ENCODE results near the gene CDC42EP4. TPM values are rescaled to one million over a fixed set of nuclear protein-coding genes. Genes with fewer than 3 reads are reported as not detected.

The CDC42EP4 gene
- total and polyA plus RNA-seq, 5 experiments from 2014 or later, result 0.21 to 0.96 (median 0.50) TPM; not detected in 2

GRCh38 chr17:73300392-73300791, 11.4 kb downstream of the CDC42EP4 start:
- Mint-ChIP-seq H3K4me3 (no peak overlapping the region), H3K27me3 (peaks cover 5 to 18% (median 10%) of the 10 kb centered on the region in 5 donors), H3K4me1 (no peaks in the 10 kb centered on the region), H3K27ac (no peak overlapping the region), H3K9me3 (no peaks in the 10 kb centered on the region), H3K36me3 (peaks cover 0 to 5% (median 0%) of the 10 kb centered on the region in 3 donors)
- DNase-seq, result no peak
- no peak for ATAC-seq
- POLR2A ChIA-PET, result no interaction called here

- DNase-seq, result no peak
- no peak for ATAC-seq
- Mint-ChIP-seq H3K9me3 (no peaks in the 10 kb centered on the region), H3K27me3 (peaks cover 0 to 3% (median 0%) of the 10 kb centered on the region in 5 donors), H3K27ac (peak overlapping the region in 1 of 10 donors; percentile 32), H3K36me3 (no peaks in the 10 kb centered on the region), H3K4me3 (no peak overlapping the region), H3K4me1 (no peaks in the 10 kb centered on the region)
- POLR2A ChIA-PET, result interaction anchor here (0.6 kb wide), 1 partner anchor 55 kb away, joined by 4 read pairs; no protein-coding TSS in a partner anchor
These were observed 13.6 kb downstream of the CDC42EP4 start for GRCh38 chr17:73297934-73298861.

DNA sequence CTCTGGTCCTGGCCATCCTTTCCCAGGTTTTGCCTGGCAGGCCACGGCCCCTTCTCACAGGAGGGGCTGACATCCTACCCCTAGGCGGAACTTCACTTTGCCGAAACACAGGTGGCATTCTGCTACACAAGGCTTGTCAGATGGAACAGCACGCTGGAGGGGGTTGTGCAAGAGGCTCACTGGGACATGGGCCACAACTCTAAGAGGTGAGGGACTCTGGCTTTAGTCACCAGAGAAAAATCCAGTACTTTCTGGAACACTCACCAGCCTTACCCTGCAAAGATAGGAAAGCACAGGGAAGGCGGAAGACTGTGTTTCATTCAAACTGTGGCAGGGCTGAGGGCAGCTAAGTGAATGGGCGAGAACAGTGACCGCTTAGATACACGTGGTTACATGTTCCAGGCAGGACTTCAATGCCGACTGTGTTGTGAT, 18.3 kb downstream of the CDC42EP4 start:
- H3K27me3 Mint-ChIP-seq, result peaks cover 0 to 16% (median 4%) of the 10 kb centered on the region in 5 donors
- H3K9me3 Mint-ChIP-seq, result no peaks in the 10 kb centered on the region
- H3K4me3 Mint-ChIP-seq, result no peak overlapping the region
- no peaks in the 10 kb centered on the region for H3K36me3 Mint-ChIP-seq
- no peak overlapping the region for H3K27ac Mint-ChIP-seq
- POLR2A ChIA-PET, result no interaction called here
- ATAC-seq, result no peak
- no peak for DNase-seq
- peaks cover 9 to 20% (median 12%) of the 10 kb centered on the region in 4 donors for H3K4me1 Mint-ChIP-seq

GRCh38 chr17:73293031-73293430, 18.8 kb downstream of the CDC42EP4 start:
- peaks cover 9 to 20% (median 12%) of the 10 kb centered on the region in 4 donors for H3K4me1 Mint-ChIP-seq
- H3K36me3 Mint-ChIP-seq, result no peaks in the 10 kb centered on the region
- no peak overlapping the region for H3K4me3 Mint-ChIP-seq
- peak overlapping the region in 1 of 10 donors; percentile 37 for H3K27ac Mint-ChIP-seq
- H3K27me3 Mint-ChIP-seq, result peaks cover 0 to 16% (median 4%) of the 10 kb centered on the region in 5 donors
- POLR2A ChIA-PET, result no interaction called here
- no peak for ATAC-seq
- H3K9me3 Mint-ChIP-seq, result no peaks in the 10 kb centered on the region
- no peak for DNase-seq

DNA sequence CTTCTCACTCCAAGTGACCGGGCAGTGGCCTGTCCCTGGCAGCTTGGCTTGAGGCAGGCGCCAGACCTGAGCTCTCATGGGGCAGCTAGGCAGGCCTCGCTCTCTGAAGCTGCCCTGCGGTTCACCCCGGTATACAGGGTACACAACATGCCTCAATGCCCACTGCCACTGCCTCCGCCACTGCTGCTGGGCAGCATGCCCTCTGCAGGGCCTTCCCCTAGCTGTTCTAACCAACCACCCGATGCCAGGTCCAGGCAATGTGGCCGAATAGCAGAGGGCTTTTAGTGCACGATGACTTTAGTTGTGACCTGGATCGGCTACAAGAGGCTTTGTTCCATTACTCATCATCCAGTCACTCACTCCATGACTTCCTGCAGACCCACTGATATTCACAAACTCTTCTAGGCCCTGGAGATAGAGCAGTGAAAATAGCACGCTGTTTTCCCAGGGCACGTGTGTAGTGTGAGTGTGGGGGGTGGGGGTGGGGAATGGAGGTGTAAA, 19.7 kb downstream of the CDC42EP4 start:
- ATAC-seq (no peak), DNase-seq (no peak)
- Mint-ChIP-seq H3K4me3 (no peak overlapping the region), H3K9me3 (no peaks in the 10 kb centered on the region), H3K36me3 (no peaks in the 10 kb centered on the region), H3K4me1 (peaks cover 9 to 20% (median 12%) of the 10 kb centered on the region in 4 donors), H3K27ac (no peak overlapping the region), H3K27me3 (peaks cover 0 to 16% (median 5%) of the 10 kb centered on the region in 5 donors)
- POLR2A ChIA-PET, result no interaction called here

DNA sequence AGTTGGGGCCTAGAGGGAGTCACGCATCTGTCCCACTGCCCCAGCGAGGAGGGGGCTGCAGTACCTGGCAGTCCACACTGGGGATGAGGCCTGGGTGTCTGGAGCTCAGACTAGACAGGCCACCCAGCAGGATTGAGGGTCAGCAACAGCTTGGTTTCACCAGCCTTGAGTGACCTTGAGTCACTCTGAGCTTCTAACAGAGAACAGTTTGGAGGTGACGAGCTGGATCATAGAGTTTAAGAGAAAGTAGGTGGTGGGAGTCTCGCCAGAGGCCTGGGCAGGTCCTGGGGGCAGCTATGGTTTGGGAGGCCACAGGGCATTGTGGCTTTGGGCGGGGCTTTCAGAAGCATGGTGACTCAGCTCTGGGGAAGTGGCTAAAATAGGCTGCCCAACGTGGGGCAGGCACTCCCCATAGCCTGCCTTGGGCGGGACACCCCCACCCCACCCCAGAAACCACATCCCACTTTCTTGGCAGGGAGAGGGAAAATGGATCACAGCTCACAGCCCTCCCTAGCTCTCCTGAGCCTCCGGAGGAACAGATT, 20.5 kb downstream of the CDC42EP4 start:
- no peak for DNase-seq
- H3K27ac Mint-ChIP-seq, result no peak overlapping the region
- no peaks in the 10 kb centered on the region for H3K9me3 Mint-ChIP-seq
- no peak for ATAC-seq
- POLR2A ChIA-PET, result no interaction called here
- H3K27me3 Mint-ChIP-seq, result peaks cover 0 to 24% (median 5%) of the 10 kb centered on the region in 5 donors
- peaks cover 9 to 20% (median 12%) of the 10 kb centered on the region in 4 donors for H3K4me1 Mint-ChIP-seq
- H3K36me3 Mint-ChIP-seq, result no peaks in the 10 kb centered on the region
- H3K4me3 Mint-ChIP-seq, result no peak overlapping the region

GRCh38 chr17:73290399-73291259, 21.2 kb downstream of the CDC42EP4 start:
- Mint-ChIP-seq H3K4me1 (peaks cover 9 to 20% (median 12%) of the 10 kb centered on the region in 4 donors), H3K27ac (peak overlapping the region in 1 of 10 donors; percentile 16), H3K27me3 (peaks cover 0 to 24% (median 5%) of the 10 kb centered on the region in 5 donors), H3K36me3 (no peaks in the 10 kb centered on the region), H3K4me3 (peak overlapping the region in 1 of 10 donors; percentile 16), H3K9me3 (no peaks in the 10 kb centered on the region)
- POLR2A ChIA-PET, result no interaction called here
- DNase-seq (no peak), ATAC-seq (no peak)

GRCh38 chr17:73289549-73290254, 22.1 kb downstream of the CDC42EP4 start:
- POLR2A ChIA-PET, result interaction anchor here (0.6 kb wide), 1 partner anchor 21 kb away, joined by 3 read pairs; no protein-coding TSS in a partner anchor

DNA sequence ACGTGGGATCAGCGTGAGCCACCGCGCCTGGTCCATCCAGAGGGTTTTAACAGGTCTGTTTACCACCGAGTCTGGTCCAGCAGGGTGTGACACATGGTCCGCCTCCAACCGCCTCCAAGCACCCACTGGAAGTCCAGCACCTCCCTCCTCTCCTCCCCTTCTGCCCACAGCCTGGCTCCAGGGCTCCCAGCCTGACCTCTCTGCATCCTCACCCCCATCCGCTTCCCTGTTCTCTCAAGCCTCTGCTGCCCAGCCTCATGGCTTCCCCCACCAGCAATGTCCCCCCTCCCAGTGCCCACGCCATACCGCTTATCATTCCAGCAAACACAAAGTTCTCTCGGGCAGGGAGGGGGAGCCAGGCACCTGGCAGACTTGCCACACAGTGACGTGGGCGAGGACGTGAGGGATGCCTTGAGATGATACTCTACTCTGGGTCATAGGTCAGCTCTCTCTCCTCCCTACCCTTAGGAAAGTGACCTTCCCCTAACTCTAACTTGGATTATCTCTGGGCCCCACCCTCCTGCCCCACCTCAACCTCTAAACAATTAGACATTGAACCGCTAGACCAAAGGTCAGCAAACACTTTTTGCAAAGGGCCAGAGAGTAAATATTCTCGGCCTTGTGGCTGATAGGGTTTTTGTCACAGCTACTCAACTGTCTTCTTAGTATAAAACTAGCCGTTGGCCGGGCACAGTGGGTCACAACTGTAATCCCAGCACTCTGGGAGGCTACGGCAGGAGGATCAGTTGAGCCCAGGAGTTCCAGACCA, 23.1 kb downstream of the CDC42EP4 start:
- peak overlapping the region in 1 of 10 donors; percentile 78 for H3K27ac Mint-ChIP-seq
- no peak overlapping the region for H3K4me3 Mint-ChIP-seq
- H3K4me1 Mint-ChIP-seq, result peaks cover 9 to 20% (median 12%) of the 10 kb centered on the region in 4 donors
- ATAC-seq (no peak), DNase-seq (no peak)
- no peaks in the 10 kb centered on the region for H3K36me3 Mint-ChIP-seq
- POLR2A ChIA-PET, result no interaction called here
- peaks cover 0 to 24% (median 5%) of the 10 kb centered on the region in 5 donors for H3K27me3 Mint-ChIP-seq
- no peaks in the 10 kb centered on the region for H3K9me3 Mint-ChIP-seq

More at GRCh38 chr17:73289549-73290254, 22.1 kb downstream of the CDC42EP4 start:
- Mint-ChIP-seq H3K9me3 (no peaks in the 10 kb centered on the region), H3K27ac (peak overlapping the region in 1 of 10 donors; percentile 16), H3K4me3 (no peak overlapping the region), H3K4me1 (peaks cover 9 to 20% (median 12%) of the 10 kb centered on the region in 4 donors), H3K36me3 (no peaks in the 10 kb centered on the region), H3K27me3 (peaks cover 0 to 24% (median 5%) of the 10 kb centered on the region in 5 donors)
- DNase-seq, result no peak
- no peak for ATAC-seq

GRCh38 chr17:73286863-73287296, 24.9 kb downstream of the CDC42EP4 start:
- Mint-ChIP-seq H3K4me1 (peaks cover 9 to 20% (median 12%) of the 10 kb centered on the region in 4 donors), H3K4me3 (no peak overlapping the region), H3K36me3 (no peaks in the 10 kb centered on the region), H3K27ac (peak overlapping the region in 1 of 10 donors; percentile 35), H3K27me3 (peaks cover 0 to 24% (median 5%) of the 10 kb centered on the region in 5 donors), H3K9me3 (no peaks in the 10 kb centered on the region)
- ATAC-seq (no peak), DNase-seq (no peak)
- POLR2A ChIA-PET, result interaction anchor here (1.0 kb wide), 1 partner anchor 55 kb away, joined by 3 read pairs; a partner anchor contains a TSS

All from naive thymus-derived CD8-positive, alpha-beta T cell (primary cell).